ENCODE data around the gene NCOA1. TPM values are rescaled to one million over a fixed set of nuclear protein-coding genes. Genes with fewer than 3 reads are reported as not detected.

Gene NCOA1
- total and polyA plus RNA-seq, 2 of the 4 experiments (the other 2 are of a cell fraction), result 6.7 to 11.3 TPM

- intact Hi-C loops (cut with micrococcal nuclease), result no loop called here
- dilution Hi-C loops (cut with HindIII; ENCODE audit: low sequenced_read_pairs, unreplicated experiment), result no loop called here
- Histone ChIP-seq H3K4ac (ENCODE audit: low read depth, low read length) (no peak overlapping the region), H4K20me1 (ENCODE audit: insufficient read depth, low read length) (no peaks in the 10 kb centered on the region), H3K23ac (ENCODE audit: low read depth, low read length) (no peak overlapping the region), H2BK5ac (ENCODE audit: low read depth, low read length, poor library complexity, severe bottlenecking) (no peak overlapping the region), H2BK20ac (ENCODE audit: low read depth, low read length) (no peak overlapping the region), H3K9me3 (ENCODE audit: control insufficient read depth, insufficient read depth, low read length) (no peaks in the 10 kb centered on the region), H2BK15ac (ENCODE audit: low read depth, low read length) (no peak overlapping the region), H2AK9ac (replicated peaks; ENCODE audit: low read depth, low read length, poor library complexity) (no peak overlapping the region), H3K14ac (replicated peaks; ENCODE audit: low read depth, low read length) (no peak overlapping the region), H3K56ac (ENCODE audit: extremely low read depth, insufficient read depth, low read length) (no peak overlapping the region), H2BK120ac (ENCODE audit: low read depth, low read length) (no peak overlapping the region), H2AFZ (replicated peaks; ENCODE audit: low read length, poor library complexity) (no peak overlapping the region), H3K4me3 (ENCODE audit: insufficient read depth, low read depth, low read length) (no peak overlapping the region), H3K27ac (ENCODE audit: insufficient read depth, low read length) (no peak overlapping the region), H3K4me2 (ENCODE audit: low read depth, low read length) (no peak overlapping the region), H3K27me3 (ENCODE audit: control insufficient read depth, insufficient read depth, low read length) (no peaks in the 10 kb centered on the region), H3K9ac (ENCODE audit: low read depth, low read length) (no peak overlapping the region), H4K5ac (ENCODE audit: low read depth, low read length) (no peak overlapping the region), H4K8ac (ENCODE audit: low read depth in 2 of 2, low read length in 2 of 2) (no peak overlapping the region), H2AK5ac (ENCODE audit: low read depth, low read length) (no peak overlapping the region), H4K91ac (ENCODE audit: insufficient read depth, low read depth, low read length) (no peak overlapping the region), H3K36me3 (ENCODE audit: control insufficient read depth, insufficient read depth, low read length) (peaks cover 1% of the 10 kb centered on the region; the same call in 1 of the 2 replicates), H3K9me1 (ENCODE audit: insufficient read depth, low read length) (no peaks in the 10 kb centered on the region), H3K4me1 (ENCODE audit: control insufficient read depth, insufficient read depth, low read length) (no peaks in the 10 kb centered on the region), H3K18ac (ENCODE audit: low read depth, low read length) (no peak overlapping the region), H3K79me1 (ENCODE audit: low read depth in 1 of 2, low read length in 2 of 2) (no peaks in the 10 kb centered on the region)
- BruUV-seq (replicated peaks), result no TSS peak
- no peak for ATAC-seq (ENCODE audit: low read depth)
- POLR2A ChIA-PET (ENCODE audit: unreplicated experiment), result no interaction called here
- WGBS, 2 experiments (ENCODE audit: extremely low coverage in 2 of 2, insufficient read length in 1 of 2), result 100% methylated on average over 1 of the region's 3 CpGs; no CpG with 5 or more reads in 1 of the 2 experiments
- CTCF ChIA-PET, result interaction anchor here (0.7 kb wide), 1 partner anchor 42 kb away, joined by 6 read pairs; no protein-coding TSS in a partner anchor
- in situ Hi-C loops (cut with MboI; ENCODE audit: low sequenced_read_pairs), result no loop called here
- DNase-seq, result no peak
- TF ChIP-seq SMC3 (IDR thresholded peaks at IDR 0.05; ENCODE audit: low read depth, low read length) (no peak), CHD1 (IDR thresholded peaks at IDR 0.05; ENCODE audit: low read depth, low read length) (no peak), FOS (IDR thresholded peaks at IDR 0.05; ENCODE audit: low read depth, low read length) (no peak), MXI1 (IDR thresholded peaks at IDR 0.05; ENCODE audit: borderline replicate concordance, low read depth, low read length) (no peak), NFE2L2 (IDR thresholded peaks at IDR 0.05; ENCODE audit: low read depth, low read length) (no peak), USF2 (IDR thresholded peaks at IDR 0.05; ENCODE audit: low read depth, low read length) (no peak), RCOR1 (IDR thresholded peaks at IDR 0.05; ENCODE audit: insufficient replicate concordance, low read length) (no peak), POLR2A (IDR thresholded peaks at IDR 0.05; ENCODE audit: low read depth, low read length) (no peak), ELK1 (IDR thresholded peaks at IDR 0.05; ENCODE audit: borderline replicate concordance, low read depth, low read length) (no peak), RAD21 (IDR thresholded peaks at IDR 0.05; ENCODE audit: low read length) (no peak), CTCF (conservative IDR thresholded peaks at IDR 0.05; ENCODE audit: low read depth, low read length) (no peak), BHLHE40 (IDR thresholded peaks at IDR 0.05; ENCODE audit: low read depth, low read length) (no peak)
These were observed 256.2 kb downstream of the NCOA1 start for GRCh38 chr2:24747299-24747698.

Data from IMR-90 (cell line).